Brain microvascular endothelial cell (primary cell): ENCODE data around the gene MAP4K1.
"Not testable (repeated sequence)": the region's sequence is repeated elsewhere in the genome, so short reads cannot be mapped to it uniquely, and the experiment has no call there.

Experiments
- DNase-seq: peaks from one replicate; pipeline ENCODE4 v3.0.0-alpha.2; 2020
- H3K27ac ChIP-seq: fragments of 250-450 bp; sonication (Bioruptor Pico); 2 replicates; pipeline ENCODE4 v1.5.1; 2020; ENCODE audit warnings: mild to moderate bottlenecking, moderate library complexity
- H3K27me3 ChIP-seq: fragments of 250-450 bp; sonication (Bioruptor Pico); replicated peaks from 2 replicates; pipeline ENCODE4 v1.5.1; 2020; ENCODE audit warnings: mild to moderate bottlenecking
- H3K36me3 ChIP-seq: fragments of 250-450 bp; sonication (Bioruptor Pico); replicated peaks from 2 replicates; pipeline ENCODE4 v1.5.1; 2020; ENCODE audit warnings: mild to moderate bottlenecking
- H3K4me3 ChIP-seq: 2 replicates; pipeline ENCODE4 v1.5.1; 2011; ENCODE audit warnings: low read depth, mild to moderate bottlenecking, control low read depth, low read length, moderate library complexity
- CTCF ChIP-seq: IDR thresholded peaks from 2 replicates; pipeline ENCODE4 v1.5.1; 2011; ENCODE audit warnings: low read depth, mild to moderate bottlenecking, moderate library complexity, low read length, control low read depth, inconsistent platforms; ENCODE audit errors: missing control alignments
- in situ Hi-C: cut with HindIII; loops from 2 replicates; pipeline ENCODE4 v1.10.0; 2017; ENCODE audit warnings: low sequenced_read_pairs, low pct_ligation_motif_present

The MAP4K1 gene

GRCh38 chr19:38583985-38584305 is 33.8 kb downstream of the MAP4K1 start:
- H3K27me3 ChIP-seq: no peaks in the 10 kb centered on the region

GRCh38 chr19:38583219-38583984 is 34.4 kb downstream of the MAP4K1 start:
- no peak for DNase-seq
- Histone ChIP-seq H3K27me3 (no peaks in the 10 kb centered on the region), H3K27ac (no peak overlapping the region), H3K36me3 (no peaks in the 10 kb centered on the region), H3K4me3 (no peak overlapping the region)
- in situ Hi-C loops: no loop called here
- TF ChIP-seq CTCF: no peak

More at GRCh38 chr19:38583985-38584305, 33.8 kb downstream of the MAP4K1 start:
- DNase-seq: no peak
- Histone ChIP-seq H3K4me3 (no peak overlapping the region), H3K27ac (no peak overlapping the region), H3K36me3 (no peaks in the 10 kb centered on the region)
- in situ Hi-C loops: no loop called here
- TF ChIP-seq CTCF: no peak

GRCh38 chr19:38580080-38580479 is 37.7 kb downstream of the MAP4K1 start:
- Histone ChIP-seq H3K27ac (no peak overlapping the region), H3K27me3 (no peaks in the 10 kb centered on the region), H3K4me3 (no peak overlapping the region), H3K36me3 (no peaks in the 10 kb centered on the region)
- no peak for DNase-seq
- TF ChIP-seq CTCF: no peak
- in situ Hi-C loops: no loop called here

GRCh38 chr19:38579304-38579703 is 38.4 kb downstream of the MAP4K1 start:
- H3K36me3 ChIP-seq, H3K27ac ChIP-seq, H3K4me3 ChIP-seq, in situ Hi-C loops, DNase-seq, H3K27me3 ChIP-seq: not testable (repeated sequence)

- H3K36me3 ChIP-seq: no peaks in the 10 kb centered on the region
- DNase-seq: no peak
- TF ChIP-seq CTCF: no peak
- no peaks in the 10 kb centered on the region for H3K27me3 ChIP-seq
- in situ Hi-C loops: no loop called here
- H3K4me3 ChIP-seq: no peak overlapping the region
- no peak overlapping the region for H3K27ac ChIP-seq
Measured at GRCh38 chr19:38577826-38578225, 39.9 kb downstream of the MAP4K1 start.

- no peaks in the 10 kb centered on the region for H3K36me3 ChIP-seq
- DNase-seq: no peak
- H3K27me3 ChIP-seq: no peaks in the 10 kb centered on the region
- in situ Hi-C loops: no loop called here
- H3K27ac ChIP-seq: no peak overlapping the region
- TF ChIP-seq CTCF: no peak
- no peak overlapping the region for H3K4me3 ChIP-seq
Measured at GRCh38 chr19:38571682-38572081, 46.1 kb downstream of the MAP4K1 start.
